ENCODE results near the gene PRR23E.

The PRR23E gene

GRCh38 chr3:127185962-127186674, 6.8 kb upstream of the PRR23E start:
- no peak for FAIRE-seq

DNA sequence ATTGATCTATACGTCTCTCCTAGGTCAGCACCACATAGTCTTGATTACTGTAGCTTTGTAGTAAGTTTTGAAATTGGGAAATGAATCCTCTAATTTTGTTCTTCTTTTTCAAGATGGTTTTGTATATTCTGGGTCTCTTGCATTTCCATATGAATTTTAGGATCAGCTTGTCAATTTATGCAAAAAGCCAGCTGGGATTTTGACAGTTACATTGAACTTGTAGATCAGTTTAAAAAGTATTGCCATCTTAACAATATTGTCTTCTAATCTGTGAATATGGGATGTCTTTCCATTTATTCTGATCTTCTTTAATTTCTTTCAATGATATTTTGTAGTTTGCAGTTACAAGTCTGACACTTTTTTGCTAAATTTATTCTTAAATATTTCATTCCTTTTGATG, 5.6 kb upstream of the PRR23E start:
- no peak for FAIRE-seq

- FAIRE-seq, result no peak
Measured at GRCh38 chr3:127193341-127193740, 410 bp downstream of the PRR23E start.

GRCh38 chr3:127193775-127194174, 844 bp downstream of the PRR23E start:
- no peak for FAIRE-seq

- FAIRE-seq, result no peak
Measured at GRCh38 chr3:127194601-127195187, 1.8 kb downstream of the PRR23E start.

DNA sequence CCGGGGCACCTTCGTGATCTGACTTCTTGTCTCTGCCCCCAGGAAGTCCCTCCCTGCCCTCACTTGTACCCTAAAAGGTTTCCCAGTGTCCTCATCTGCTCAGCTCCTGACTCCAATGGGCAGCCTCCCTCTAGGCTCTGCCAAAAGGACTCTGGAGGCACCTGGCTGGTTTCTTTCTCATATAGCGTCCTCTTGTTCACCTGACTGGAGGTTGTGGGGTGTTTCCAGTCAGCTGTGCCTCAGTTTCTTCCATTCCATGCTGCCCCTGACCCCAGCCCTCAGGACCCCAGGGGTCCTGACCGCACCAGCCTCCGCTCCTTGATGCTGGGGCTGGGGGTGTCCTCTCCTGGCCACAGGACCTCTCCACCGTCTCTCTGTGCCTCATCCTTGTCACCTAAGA, 2.5 kb downstream of the PRR23E start:
- no peak for FAIRE-seq

DNA sequence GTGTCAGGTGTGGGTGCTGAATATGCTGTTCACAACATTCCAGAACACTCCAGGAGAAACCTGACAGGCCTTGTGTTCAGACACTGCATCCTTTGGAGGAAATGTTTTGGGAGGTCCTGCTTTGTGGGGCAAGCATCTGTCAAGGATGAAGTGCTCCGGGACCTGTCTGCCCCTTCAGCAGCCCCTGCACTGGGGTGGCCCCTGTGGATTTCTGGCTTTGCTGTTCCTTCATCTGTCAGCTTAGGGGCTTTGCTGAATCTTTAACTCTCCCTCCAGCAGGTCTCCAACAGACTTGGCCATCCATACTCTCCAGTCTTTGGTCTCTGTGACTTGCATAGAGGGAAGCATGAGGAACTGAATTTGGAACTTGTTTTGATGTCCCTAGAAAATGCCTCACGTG, 3.1 kb downstream of the PRR23E start:
- no peak for FAIRE-seq

- FAIRE-seq, result no peak
Measured at GRCh38 chr3:127196466-127197299, 3.8 kb downstream of the PRR23E start.

- FAIRE-seq, result no peak
Measured at GRCh38 chr3:127197300-127198189, 4.6 kb downstream of the PRR23E start.

DNA sequence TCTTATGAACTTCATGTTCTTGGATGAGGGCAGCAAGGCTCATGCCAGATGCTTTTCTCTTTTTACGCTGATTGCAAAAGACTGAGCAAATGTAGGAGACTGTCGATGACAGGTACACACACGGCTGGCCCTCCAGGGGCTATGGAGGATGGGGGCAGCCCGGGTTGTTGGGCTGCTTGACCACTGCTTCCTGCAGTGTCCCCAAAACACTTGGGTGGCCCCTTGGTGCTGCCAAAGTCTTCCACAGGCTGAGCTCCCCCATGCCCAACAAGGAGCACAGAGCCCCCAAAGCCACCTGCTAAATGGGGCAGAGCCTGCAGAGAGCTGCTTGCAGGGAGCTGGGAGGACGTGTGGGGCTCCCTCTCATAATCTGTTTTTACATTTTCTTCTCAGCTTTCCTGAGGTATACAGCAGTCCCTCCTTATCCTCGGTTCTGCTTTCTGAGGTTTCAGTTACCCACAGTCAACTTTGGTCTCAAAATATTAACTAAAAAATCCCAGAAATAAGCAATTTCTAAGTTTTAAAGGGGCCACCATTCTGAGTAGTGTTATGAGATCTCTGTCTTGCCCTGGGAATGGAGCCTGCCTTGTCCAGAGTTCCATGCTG, 7.3 kb downstream of the PRR23E start:
- no peak for FAIRE-seq

GRCh38 chr3:127203024-127203423, 10.1 kb downstream of the PRR23E start:
- FAIRE-seq, result no peak

- FAIRE-seq, result no peak
Measured at GRCh38 chr3:127204841-127205582, 12.1 kb downstream of the PRR23E start.

DNA sequence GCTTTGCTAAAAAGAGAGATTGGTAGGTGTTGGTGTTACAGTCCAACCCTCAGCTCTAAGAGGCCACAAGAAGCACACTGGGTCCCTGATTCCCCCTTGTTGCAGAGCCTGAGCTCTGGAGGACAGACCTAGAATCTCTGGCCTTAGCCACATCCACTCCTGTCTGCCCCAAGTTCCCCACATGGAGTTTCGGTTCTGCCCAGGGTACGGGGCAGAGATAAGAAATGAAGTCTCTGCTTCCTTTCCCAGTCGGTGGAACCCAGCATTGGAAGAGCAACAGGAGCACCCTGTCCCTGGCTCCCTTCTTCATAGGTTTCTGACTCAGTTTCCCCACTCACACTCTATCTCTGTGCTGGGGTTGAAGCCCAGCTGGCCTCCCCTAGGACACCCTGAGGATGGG, 13.2 kb downstream of the PRR23E start:
- no peak for FAIRE-seq

- no peak for FAIRE-seq
Measured at GRCh38 chr3:127206611-127207516, 13.9 kb downstream of the PRR23E start.

DNA sequence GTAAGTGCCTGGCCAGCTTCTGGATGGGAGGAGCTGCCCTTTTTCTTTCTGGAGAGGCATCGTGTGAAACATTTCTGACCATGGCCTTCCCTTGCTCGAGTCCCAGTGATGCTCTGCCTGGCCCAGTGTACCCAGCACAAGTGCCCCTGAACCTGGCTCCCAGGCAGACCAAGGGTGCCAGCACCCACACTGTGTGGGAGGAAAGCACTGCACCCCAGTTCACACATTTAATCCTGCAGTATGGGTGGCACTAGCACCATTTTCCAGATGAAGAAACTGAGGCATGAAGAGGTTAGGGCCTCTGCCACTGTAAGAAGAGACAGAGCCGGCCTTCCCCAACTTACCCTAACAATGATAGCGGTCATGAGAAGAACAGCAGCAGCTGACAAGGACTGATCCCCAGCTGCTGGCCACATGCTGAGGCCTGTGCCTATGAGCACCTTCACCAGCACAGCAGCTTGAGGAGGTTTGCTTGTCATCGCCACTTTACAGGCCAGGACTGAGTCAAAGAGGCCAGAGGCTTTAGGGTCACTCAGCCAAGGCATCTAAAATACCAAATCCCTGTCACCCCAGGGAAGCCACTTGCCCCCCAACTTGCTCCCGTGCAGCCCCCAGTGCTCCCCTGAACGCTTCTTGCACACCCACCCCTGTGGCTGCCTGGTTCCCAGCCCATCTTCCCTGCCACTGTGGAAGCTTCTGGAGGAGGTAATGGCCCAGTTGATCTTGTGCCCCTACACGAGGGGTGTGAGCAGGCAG, 15.0 kb downstream of the PRR23E start:
- no peak for FAIRE-seq

DNA sequence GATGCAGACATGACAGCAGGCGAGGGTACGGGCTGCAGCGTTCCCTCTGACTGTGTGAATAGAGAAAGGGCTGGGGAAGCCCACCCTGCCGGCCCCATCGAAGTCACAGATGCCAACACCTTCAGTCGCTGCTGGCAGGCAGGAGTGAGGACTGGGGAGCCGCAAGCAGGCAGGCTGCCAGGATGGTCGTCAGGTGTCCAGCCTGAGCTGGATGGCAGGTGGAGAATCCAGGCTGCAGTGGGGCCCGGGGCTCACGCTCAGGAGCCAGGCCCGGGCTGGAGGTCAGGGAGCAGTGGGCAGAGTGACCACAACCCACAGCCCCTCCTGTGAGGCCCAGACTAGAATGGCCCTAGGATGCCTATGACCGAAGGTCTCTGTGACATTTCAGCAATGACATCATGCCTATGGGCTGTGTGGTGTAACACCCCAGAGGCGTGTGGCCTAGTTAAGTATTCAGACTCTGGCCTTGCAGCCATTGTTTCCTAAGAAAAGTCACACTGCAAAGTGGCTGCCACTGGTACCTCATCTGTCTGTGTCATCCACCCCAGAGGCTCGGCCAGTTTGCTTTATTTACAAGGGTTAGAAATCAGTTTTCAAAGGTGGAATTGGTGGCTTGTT, 15.7 kb downstream of the PRR23E start:
- no peak for FAIRE-seq

- FAIRE-seq, result no peak
Measured at GRCh38 chr3:127209155-127209839, 16.4 kb downstream of the PRR23E start.

DNA sequence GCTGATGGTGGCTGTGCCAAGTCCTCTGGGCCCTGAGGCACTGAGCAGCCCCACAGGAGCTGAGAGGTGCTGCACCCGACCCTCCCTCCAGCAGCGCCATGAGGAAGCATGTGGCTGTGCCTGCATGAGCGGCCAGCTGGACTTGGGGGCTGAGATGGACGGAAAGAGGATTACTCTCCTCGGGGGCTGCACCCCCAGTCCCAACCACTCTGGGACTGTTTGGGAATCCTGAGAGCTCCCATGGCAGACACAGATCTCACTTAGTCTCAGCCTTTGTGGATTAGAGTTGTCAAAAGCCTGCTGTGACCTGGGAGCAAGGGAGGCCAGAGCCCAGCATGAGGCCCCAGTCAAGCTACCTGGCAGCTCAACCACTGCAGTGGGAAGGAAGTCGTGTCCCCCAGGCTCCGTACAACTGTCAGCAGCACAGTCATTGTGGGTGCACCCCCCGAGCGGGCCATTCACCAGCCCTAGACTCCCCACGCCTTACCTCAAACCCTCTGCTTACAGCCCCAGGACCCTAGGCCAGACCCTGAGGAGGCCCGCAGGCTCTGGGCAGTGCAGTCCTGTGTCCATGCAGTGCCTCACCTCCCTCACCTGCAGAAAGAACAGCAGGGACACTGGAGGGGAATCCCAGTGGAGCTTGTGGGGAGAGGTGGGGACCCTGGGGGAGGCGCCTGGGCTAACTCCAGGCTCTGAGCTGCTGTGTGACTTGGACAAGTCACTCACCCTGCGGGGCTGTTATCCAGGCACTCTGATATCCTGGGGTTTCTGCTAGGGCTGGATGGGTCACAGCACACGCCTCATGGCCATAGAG, 17.1 kb downstream of the PRR23E start:
- FAIRE-seq, result no peak

Measured in G401.6 (cell line).